Thyroid gland (tissue), 4 donors: Measurements from ENCODE around the gene MBD3L2B.

Experiments
- CTCF ChIP-seq, 6 experiments: fragments of 200-600 bp in 3 of 6; fragments of 450-650 bp in 3 of 6; sonication (generic) in 3 of 6; IDR thresholded peaks; one replicate each; pipeline ENCODE4 v1.5.1; 2016 to 2019; ENCODE audit warnings: antibody characterized with exemption in 6 of 6, mild to moderate bottlenecking in 2 of 6, inconsistent platforms in 1 of 6, moderate library complexity in 1 of 6
- POLR2A ChIP-seq, 2 donors: fragments of 450-650 bp; IDR thresholded peaks; one replicate each; pipeline ENCODE4 v1.6.1; 2017; ENCODE audit warnings: antibody characterized with exemption in 2 of 2, mild to moderate bottlenecking in 2 of 2, moderate library complexity in 1 of 2

DNA sequence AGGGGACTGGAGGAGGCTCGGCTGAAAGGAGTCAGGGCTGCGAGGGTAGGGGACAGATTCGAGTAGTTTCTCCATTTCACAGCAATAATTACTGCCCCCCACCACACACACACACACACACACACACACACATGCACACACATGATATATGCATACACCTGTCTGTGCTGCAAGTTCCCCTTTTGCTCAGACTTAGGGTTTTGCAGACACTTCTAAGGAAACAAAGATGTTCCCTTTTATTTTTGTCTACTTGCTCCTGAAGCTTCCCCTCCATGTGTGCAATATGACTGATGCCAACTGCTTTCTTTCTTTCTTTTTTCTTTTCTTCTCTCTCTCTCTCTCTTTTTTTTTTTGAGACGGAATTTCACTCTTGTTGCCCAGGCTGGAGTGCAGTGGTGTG is 13.4 kb downstream of the MBD3L2B start:
- no peak for TF ChIP-seq CTCF (IDR thresholded peaks at IDR 0.05)
- no peak for TF ChIP-seq POLR2A (IDR thresholded peaks at IDR 0.05)
